Germinal center (tissue), 1 donor: ENCODE measurements around the gene BEST1.

Source experiments
- DNase-seq: peaks from one replicate; pipeline ENCODE4 v3.0.0; 2012; ENCODE audit warnings: mixed read lengths, low spot score

The BEST1 gene

GRCh38 chr11:61950035-61950547 is at the start of gene BEST1:
Gene BEST1, plus strand, starts transcription at chr11:61950351. Its CDS starts 1,456 bp downstream, at chr11:61951807.
- DNase-seq: no peak

DNA sequence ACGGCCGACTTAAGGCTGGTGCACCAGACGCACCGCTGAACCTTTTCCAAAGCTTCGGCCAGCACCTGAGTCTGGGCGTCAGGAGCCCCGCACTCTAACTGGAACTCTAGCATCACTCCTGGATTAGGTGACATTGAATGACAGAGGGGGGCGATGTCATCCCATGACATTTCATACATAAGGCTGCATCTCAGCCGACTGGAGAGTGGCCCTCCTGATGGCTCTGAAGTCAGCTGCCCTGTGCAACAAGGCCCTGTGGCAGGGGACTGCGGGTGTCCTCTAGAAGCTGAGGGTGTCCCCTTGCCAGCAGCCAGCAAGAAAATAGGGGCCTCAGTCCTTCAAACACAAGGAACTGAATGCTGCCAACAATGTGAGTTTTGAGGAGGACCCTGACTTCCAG is 48.8 kb upstream of the BEST1 start:
- DNase-seq: no peak

DNA sequence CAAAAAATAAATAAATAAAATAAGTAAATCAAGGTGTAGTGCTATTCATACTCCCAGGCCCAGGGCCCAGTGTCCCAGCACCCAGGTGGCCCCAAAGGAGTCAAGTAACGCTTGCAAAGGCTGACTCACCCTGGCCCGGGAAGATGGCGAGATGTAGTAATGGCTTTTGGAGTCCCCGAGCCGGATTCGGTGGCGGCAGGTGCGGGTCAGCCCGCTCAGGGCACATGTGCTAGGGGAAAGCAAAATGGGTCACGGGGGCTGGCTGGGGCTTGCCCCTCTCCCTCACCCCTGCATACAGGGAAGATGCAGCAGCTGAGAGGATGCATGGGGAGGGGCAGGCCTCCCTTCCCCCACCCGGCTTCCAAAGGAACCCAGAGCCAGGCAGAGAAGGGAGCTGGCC is 47.8 kb upstream of the BEST1 start:
- DNase-seq: no peak

DNA sequence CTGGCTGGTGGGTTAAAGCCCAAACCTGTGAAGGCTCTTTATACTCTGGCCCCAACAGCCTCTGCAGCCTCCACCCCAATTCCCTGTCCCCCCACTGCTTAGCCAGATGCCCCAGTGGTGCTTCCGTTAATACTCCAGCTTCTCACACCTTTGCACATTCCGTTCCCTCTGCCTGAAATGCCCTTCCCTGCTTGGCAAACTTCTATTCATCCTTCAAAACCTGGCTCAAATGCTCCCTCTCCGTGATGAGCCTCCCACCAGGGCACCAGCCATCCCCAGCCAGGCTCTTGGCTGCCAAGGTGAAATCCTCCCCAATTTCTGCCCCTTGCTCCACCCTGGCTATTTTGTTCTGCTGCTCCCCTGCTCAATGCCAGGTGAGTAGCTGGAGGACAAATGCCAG is 46.3 kb upstream of the BEST1 start:
- no peak for DNase-seq

DNA sequence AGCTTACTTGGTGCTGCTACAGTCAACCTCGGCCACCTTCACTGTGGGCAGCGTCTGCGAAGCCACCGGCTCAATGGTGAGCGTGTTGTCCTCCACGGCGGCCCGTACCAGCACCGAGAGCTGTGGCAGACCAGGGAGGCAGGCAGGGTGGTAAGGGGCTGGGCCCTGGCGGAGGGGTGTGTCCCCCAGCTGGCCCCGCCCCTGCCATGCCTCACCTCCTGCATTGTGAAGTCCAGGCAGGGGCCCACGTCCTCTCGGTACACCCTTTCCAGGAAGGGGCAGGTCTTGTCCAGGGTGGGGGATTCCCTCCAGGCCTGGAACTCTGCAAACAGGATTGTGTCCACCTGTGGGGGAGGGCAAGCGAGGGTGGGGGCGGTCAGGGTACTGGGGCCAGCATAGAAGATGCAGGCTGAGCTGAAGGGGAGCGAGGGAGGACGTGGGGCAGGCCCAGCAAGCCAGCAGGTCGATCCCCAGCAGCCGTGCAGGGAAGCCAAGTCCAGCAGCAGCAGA is 45.6 kb upstream of the BEST1 start:
- no peak for DNase-seq

GRCh38 chr11:61905067-61905696 is 45.0 kb upstream of the BEST1 start:
- DNase-seq: no peak

DNA sequence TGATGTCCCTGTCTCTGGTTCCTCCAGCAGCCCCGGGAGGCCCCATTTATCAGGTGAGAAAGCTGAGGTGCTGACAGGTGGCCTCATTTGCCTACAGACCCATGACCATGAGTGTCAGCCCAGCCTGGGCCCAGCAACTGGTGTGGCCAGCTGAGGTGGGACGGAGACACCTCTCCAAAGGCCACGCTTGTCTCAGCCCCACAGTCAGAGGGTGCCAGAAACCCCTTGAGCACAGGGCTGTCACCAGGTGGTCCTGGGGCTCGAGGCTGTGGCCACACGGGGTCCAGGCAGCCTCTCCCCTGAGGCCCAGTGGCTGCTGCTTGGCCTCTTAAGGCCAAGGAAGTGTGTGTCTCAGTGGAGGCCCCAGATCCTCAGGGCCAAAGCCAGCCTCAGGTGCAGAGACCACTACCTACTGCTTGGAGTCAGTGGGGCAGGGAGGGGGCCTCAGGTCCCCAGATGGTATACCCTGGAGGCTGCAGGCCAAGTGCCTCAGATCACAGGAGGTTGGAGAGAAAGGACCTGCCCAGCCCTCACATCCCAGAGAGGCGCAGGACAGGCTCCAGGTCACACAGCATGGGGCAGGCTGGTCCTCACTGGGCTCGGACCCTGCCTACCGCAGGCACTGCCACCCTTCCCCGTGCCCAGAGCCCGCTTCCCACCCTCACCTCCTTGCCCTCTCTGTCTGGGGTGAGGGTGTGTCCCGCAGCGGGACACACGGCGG is 44.2 kb upstream of the BEST1 start:
- DNase-seq: no peak

DNA sequence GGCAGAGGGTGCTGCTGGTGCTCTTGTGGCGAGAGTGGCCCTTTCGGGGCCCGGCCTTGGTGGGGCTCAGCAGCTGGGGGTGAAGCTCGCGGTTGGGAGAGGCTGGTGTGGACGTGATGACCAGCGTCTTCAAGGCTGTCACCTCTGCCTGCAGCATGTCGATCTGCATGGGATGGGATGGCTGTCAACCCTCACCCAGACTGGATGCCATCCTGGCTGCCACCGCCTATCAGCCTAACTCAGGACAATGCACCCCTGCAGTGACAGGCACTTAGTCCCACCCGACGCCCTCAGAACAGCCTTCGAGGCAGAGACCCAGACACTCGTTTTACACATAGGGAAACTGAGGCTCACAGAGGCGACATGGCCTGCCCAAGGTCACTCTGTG is 43.6 kb upstream of the BEST1 start:
- DNase-seq: no peak

DNA sequence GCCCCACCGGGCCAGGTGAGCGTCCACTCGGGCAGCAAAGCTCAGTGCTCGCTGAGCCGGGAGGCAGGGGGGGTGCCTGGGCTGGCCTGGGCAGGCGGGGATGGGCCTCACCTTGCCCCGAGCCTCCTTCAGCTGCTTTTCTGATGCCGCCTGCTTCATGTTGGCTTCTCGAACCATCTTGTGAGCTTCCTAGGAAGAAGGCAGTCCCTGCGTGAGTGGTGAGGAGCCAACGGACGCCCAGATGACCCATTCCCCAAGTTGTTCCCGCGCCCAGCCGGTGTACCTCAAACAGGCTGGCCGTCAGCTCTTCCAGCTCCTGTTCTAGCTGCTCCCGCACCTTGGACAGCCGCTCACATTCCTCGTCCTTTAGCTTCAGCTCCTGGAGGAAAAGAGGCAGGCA is 42.9 kb upstream of the BEST1 start:
- no peak for DNase-seq

DNA sequence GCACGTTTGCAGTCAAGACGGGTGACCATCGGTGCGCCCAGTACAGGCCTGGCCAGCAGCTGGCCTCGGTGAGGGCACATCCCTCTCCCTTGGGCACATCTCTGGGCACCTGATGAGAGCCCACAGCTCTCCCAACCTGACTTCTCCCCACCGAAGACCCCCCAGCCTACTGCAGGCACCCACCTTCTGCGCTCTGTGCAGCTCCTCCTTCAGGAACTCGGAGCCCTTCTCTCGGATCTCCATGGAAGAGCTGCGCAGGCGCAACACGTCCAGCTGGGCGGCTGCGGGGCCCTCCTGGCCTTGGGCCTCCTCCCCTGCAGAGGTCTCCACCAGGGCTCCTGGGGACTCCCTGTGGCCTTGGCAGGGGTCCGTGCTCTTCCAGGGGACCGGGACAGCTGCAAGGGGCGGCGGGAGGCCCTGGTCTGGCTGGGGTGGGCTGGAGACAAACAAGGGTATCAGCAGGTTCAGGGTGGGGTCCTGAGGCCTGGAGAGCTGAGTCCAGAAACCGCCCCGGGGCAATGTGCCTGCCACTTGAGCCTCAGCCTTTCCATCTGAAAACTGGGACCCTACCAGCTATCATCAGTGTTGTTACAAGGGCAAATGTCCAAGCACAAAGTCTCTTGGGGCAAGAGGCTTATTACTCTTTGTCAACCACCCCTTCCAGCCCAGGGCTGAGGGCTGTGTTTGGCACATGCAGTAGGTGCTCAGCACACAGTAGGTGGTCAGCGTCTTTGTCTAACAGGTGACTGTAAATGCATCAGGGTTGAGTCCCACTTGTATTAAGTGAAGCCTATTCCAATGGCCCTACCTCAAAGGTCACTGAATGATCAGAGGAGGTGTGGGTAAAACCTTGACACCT is 42.1 kb upstream of the BEST1 start:
- DNase-seq: no peak

DNA sequence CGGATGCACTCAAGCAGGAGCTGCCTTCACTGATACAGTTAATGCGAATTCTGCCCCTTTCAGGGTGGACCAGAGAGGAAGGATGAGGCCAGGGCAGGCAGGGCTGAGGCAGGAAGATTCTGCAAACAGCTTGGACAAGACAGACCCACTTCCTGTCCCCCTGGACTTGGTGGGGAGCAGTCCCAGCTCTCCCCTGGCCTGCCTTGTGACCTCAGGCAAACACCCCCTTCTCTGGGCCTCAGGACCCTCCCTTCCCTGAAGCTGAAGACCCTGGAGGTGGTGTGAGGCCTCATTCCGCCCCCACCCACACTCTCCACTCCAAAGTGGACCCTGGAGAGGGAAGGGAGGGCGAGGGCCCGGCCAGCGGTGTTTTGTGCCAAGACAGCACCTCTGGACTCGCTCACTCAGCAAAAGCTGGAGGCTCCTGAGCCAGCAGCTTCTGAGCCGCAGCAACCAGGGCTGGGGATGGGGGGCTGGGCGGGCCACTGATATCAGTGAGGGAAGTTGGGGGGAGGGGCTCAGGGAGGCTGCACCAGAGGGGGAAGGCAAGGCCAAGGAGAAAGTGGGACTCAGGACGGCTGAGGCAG is 41.3 kb upstream of the BEST1 start:
- no peak for DNase-seq

DNA sequence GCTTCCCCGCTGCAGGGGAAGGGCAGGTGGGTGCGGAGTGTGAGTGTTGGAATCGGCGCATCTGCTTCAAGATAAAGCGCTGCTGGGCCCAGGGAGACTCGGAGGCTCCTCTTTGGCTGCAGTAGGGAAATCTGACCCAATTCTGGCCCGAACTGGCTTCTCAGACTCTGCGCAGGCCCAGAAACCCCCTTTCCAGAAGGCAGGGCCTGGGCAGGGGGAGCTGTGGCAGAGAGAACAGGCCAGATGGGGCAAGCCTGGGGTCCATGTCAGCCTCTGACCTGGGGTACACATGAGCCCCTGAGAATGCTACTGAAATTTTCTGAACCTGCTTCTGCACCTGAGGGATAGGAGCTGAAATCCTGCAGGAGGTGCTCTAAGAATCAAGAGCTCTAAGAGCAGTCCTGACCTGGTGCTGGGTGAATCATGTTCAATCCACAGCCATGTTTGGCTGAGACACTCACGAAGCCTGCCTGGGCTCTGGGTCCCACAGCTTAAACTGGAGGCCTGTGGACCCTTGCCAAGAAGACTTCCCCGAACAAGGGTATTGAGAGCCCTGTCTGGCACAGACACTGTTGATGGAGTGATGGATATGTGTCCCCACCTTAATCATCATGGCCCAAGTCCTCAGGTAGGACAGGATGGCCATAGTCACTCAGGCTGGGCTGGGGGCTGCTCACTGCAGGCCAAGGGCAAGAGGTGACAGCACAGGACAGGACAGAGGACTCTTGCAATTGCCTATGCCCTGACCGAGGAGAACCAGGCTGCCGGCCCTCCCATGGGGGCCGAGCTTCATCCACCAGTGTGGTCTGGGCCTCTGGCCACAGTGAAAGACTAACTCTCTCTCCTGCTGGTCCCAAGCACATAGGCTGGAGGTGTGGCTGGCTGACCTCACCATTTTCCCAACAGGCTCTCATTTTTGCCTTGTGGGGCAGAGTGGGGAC is 39.7 kb upstream of the BEST1 start:
- no peak for DNase-seq

- DNase-seq: no peak
Observed at GRCh38 chr11:61911128-61911700, 38.9 kb upstream of the BEST1 start.

DNA sequence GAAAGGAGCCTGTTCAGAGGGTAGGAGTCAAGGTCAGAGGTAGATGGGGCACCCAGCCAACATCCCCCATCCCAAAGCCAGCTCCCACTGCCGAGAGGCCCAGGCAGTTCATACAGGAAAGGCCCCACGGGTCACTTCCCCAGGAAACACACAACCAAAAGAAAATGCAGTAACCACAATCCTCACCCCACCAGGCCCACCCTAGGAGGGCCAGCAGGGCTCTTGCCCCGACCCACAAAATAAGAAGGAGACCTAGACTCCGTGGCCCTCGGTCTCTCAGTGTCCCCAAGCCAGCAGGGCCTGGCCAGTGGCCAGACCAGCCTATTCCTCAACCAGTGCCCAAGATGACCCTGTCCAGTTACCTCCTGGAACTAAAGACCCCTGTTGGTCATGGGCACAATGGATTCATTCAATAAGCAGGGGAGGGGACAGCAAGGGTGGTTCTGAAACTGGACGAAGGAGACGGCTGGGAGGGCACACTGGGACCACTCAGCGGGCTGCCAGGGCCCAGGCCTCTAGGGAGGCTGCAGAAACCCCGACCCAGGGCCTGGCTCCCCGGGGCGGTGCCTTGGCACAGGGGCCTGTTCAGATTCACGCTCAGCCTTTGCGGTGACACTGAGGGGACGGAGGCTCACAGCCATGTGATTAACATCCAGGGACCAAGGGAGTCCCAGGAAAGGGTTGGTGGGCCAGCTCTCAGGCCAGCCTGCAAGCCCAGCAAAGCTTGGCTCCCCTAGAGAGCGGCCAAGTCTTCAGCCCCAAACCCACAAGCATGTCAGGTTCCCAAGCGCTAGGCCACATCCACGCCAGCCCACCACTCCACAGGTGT is 38.2 kb upstream of the BEST1 start:
- no peak for DNase-seq

- no peak for DNase-seq
Observed at GRCh38 chr11:61912530-61912898, 37.6 kb upstream of the BEST1 start.

- no peak for DNase-seq
Observed at GRCh38 chr11:61912991-61913698, 37.0 kb upstream of the BEST1 start.

- no peak for DNase-seq
Observed at GRCh38 chr11:61913699-61914395, 36.3 kb upstream of the BEST1 start.

- no peak for DNase-seq
Observed at GRCh38 chr11:61914471-61915171, 35.5 kb upstream of the BEST1 start.
